Measurements from ENCODE around the gene KRTAP1-1. TPM values are rescaled to one million over a fixed set of nuclear protein-coding genes. Genes with fewer than 3 reads are reported as not detected.
A peak's percentile ranks its signal among the peaks of the same experiment; 100 is the strongest.
"Not testable (repeated sequence)": the region's sequence is repeated elsewhere in the genome, so short reads cannot be mapped to it uniquely, and the experiment has no call there.

KRTAP1-1 gene
- total RNA-seq, 2 donors from 2014 or later = not detected

GRCh38 chr17:41064301-41064700 lies 23.1 kb upstream of the KRTAP1-1 start:
- Histone ChIP-seq H3K36me3 (no peaks in the 10 kb centered on the region), H3K27ac (no peak overlapping the region), H3K4me3 (no peak overlapping the region), H3K27me3 (replicated peaks; ENCODE audit: insufficient read depth) (no peaks in the 10 kb centered on the region), H3K4me1 (ENCODE audit: control insufficient read depth in 1 of 2, low read depth in 2 of 2) (peaks cover 23 to 33% of the 10 kb centered on the region in 2 donors), H3K9me3 (no peaks in the 10 kb centered on the region)
- no peak for DNase-seq (ENCODE audit: low spot score)
- no peak for ATAC-seq (ENCODE audit: insufficient number of reproducible peaks, low FRiP score, low read depth)
- TF ChIP-seq CTCF (IDR thresholded peaks at IDR 0.05) = no peak

GRCh38 chr17:41063449-41063848 lies 22.2 kb upstream of the KRTAP1-1 start:
- ATAC-seq (ENCODE audit: insufficient number of reproducible peaks, low FRiP score, low read depth) = no peak
- H3K4me3 ChIP-seq = no peak overlapping the region

GRCh38 chr17:41061964-41062363 lies 20.7 kb upstream of the KRTAP1-1 start:
- DNase-seq (ENCODE audit: low spot score) (no peak), ATAC-seq (ENCODE audit: insufficient number of reproducible peaks, low FRiP score, low read depth) (no peak)
- H3K27ac ChIP-seq = peak overlapping the region; percentile 52 to 56
- H3K36me3 ChIP-seq = no peaks in the 10 kb centered on the region
- H3K4me3 ChIP-seq = no peak overlapping the region
- no peaks in the 10 kb centered on the region for H3K27me3 ChIP-seq (replicated peaks; ENCODE audit: insufficient read depth)
- H3K9me3 ChIP-seq = no peaks in the 10 kb centered on the region
- peaks cover 23 to 33% of the 10 kb centered on the region in 2 donors for H3K4me1 ChIP-seq (ENCODE audit: control insufficient read depth in 1 of 2, low read depth in 2 of 2)
- no peak for TF ChIP-seq CTCF (IDR thresholded peaks at IDR 0.05)

More at GRCh38 chr17:41063449-41063848, 22.2 kb upstream of the KRTAP1-1 start:
- Histone ChIP-seq H3K36me3 (no peaks in the 10 kb centered on the region), H3K27ac (no peak overlapping the region), H3K4me1 (ENCODE audit: control insufficient read depth in 1 of 2, low read depth in 2 of 2) (peaks cover 23 to 33% of the 10 kb centered on the region in 2 donors), H3K27me3 (replicated peaks; ENCODE audit: insufficient read depth) (no peaks in the 10 kb centered on the region), H3K9me3 (no peaks in the 10 kb centered on the region)
- TF ChIP-seq CTCF (IDR thresholded peaks at IDR 0.05) = no peak
- no peak for DNase-seq (ENCODE audit: low spot score)

GRCh38 chr17:41060052-41060604 lies 18.9 kb upstream of the KRTAP1-1 start, which contains the start of gene KRTAP2-3:
Gene KRTAP2-3 (minus strand): TSS chr17:41060114. CDS start chr17:41060050, 64 bp downstream.
- peak within 1 kb of the TSS; percentile 52 to 56 for H3K27ac ChIP-seq
- H3K36me3 ChIP-seq = no peaks in the 10 kb centered on the region
- H3K9me3 ChIP-seq = no peaks in the 10 kb centered on the region
- ATAC-seq (ENCODE audit: insufficient number of reproducible peaks, low FRiP score, low read depth) = no peak
- no peak within 1 kb of the TSS for H3K4me3 ChIP-seq
- no peak for DNase-seq (ENCODE audit: low spot score)
- peaks cover 23 to 33% of the 10 kb centered on the region in 2 donors for H3K4me1 ChIP-seq (ENCODE audit: control insufficient read depth in 1 of 2, low read depth in 2 of 2)
- no peak for TF ChIP-seq CTCF (IDR thresholded peaks at IDR 0.05)
- no peaks in the 10 kb centered on the region for H3K27me3 ChIP-seq (replicated peaks; ENCODE audit: insufficient read depth)

- H3K27me3 ChIP-seq (replicated peaks; ENCODE audit: insufficient read depth); H3K4me3 ChIP-seq; H3K27ac ChIP-seq; H3K9me3 ChIP-seq; ATAC-seq (ENCODE audit: insufficient number of reproducible peaks, low FRiP score, low read depth); H3K36me3 ChIP-seq; DNase-seq (ENCODE audit: low spot score): not testable (repeated sequence)
- H3K4me1 ChIP-seq (ENCODE audit: control insufficient read depth in 1 of 2, low read depth in 2 of 2) = peaks cover 23 to 33% of the 10 kb centered on the region in 2 donors
Observed at GRCh38 chr17:41059276-41060051, 18.2 kb upstream of the KRTAP1-1 start.
